Pancreas (tissue), 10 donors: ENCODE data around the gene PDE2A. TPM values are rescaled to one million over a fixed set of nuclear protein-coding genes. Genes with fewer than 3 reads are reported as not detected.
A peak's percentile ranks its signal among the peaks of the same experiment; 100 is the strongest.

Source experiments
- ATAC-seq, 4 donors: fragments of 200-7000 bp; cut with Tn5 transposase; one replicate each; pipeline versions ENCODE4 v1.8.0 to v1.9.1; 2020; ENCODE audit warnings: mild to moderate bottlenecking in 4 of 4, moderate library complexity in 4 of 4
- DNase-seq, 6 donors: peaks; one replicate each; pipeline ENCODE4 v3.0.0-alpha.2; 2020
- FAIRE-seq: peaks from 2 replicates; lab custom pipeline; 2012; peaks lifted over from hg19 to GRCh38; lab: Jason Lieb, UNC
- H3K27ac ChIP-seq, 4 donors: fragments of 200-600 bp; sonication (generic); 1 replicate in 3 of 4; 2 replicates in 1 of 4; pipeline versions ENCODE4 v1.5.0 to v1.8.0; 2020
- H3K27me3 ChIP-seq, 4 donors: fragments of 200-600 bp; one replicate each; pipeline ENCODE4 v1.8.0; 2021
- H3K36me3 ChIP-seq, 3 donors: fragments of 200-600 bp; sonication (generic) in 1 of 3; one replicate each; pipeline versions ENCODE4 v1.5.0 to v1.8.0; 2020 to 2021
- H3K4me1 ChIP-seq, 3 donors: fragments of 200-600 bp; one replicate each; pipeline ENCODE4 v1.8.0; 2021
- H3K4me3 ChIP-seq, 4 donors: fragments of 200-600 bp; sonication (generic) in 2 of 4; one replicate each; pipeline versions ENCODE4 v1.5.0 to v1.8.0; 2020 to 2021
- H3K9me3 ChIP-seq, 4 donors: fragments of 200-600 bp; one replicate each; pipeline ENCODE4 v1.8.0; 2021
- WGBS, 2 donors: extraction: QIAGEN DNeasy Blood & Tissue Kit; methylation state at CpG; one replicate each; pipeline ENCODE4 v1.1.7; 2013; 5-methylcytosine and 5-hydroxymethylcytosine counted together
- intact Hi-C, 3 donors: fragments of 100-400 bp; cut with DNase I; formaldehyde crosslinking; loops; one replicate each; pipeline versions ENCODE4 v1.11.1 to v1.14.2; 2022
- polyA plus RNA-seq, 2 donors: library from polyadenylated mRNA; stranded (reverse); fragments of 200-250 nt; gene quantifications; one replicate each; pipeline ENCODE4 v1.2.3, GENCODE V29; 2013
- total RNA-seq, 6 donors: library from RNA; stranded (reverse); fragmentation: NEBNext Ultra II Directional in 4 of 6; extraction: Animal tissue kit (Norgen Biotek cat#: 25700) in 4 of 6; gene quantifications; one replicate each; pipeline versions ENCODE4 v1.2.1 to v1.2.4, GENCODE V29; 2021 to 2023
- TF ChIP-seq, protein P1 (sequence below), 4 donors: fragments of 200-600 bp; sonication (generic) in 3 of 4; IDR thresholded peaks; one replicate each; pipeline versions ENCODE4 v1.5.0 to v1.8.0; 2021; ENCODE audit warnings: antibody characterized with exemption in 4 of 4
- donor health status: healthy with polysubstance abuse.
- donor health status: DM: no; HTN: no; CAD: no; lungs with moderate emphysema.
- donor health status: DM: no; HTN: no; CAD: no.
- donor health status: control.
- donor health status: control.
- donor health status: Bipolar disorder and iron deficiency.
- donor health status: DM: yes; HTN: yes; CAD: no.
- donor health status: DM: no; HTN: no; CAD: no.
- donor health status: DM: no; HTN: no; CAD: no.
- donor health status: DM: yes; HTN: yes; CAD: no.

Gene PDE2A
- total and polyA plus RNA-seq, 8 donors: 2.1 to 16.3 (median 4.1) TPM

DNA sequence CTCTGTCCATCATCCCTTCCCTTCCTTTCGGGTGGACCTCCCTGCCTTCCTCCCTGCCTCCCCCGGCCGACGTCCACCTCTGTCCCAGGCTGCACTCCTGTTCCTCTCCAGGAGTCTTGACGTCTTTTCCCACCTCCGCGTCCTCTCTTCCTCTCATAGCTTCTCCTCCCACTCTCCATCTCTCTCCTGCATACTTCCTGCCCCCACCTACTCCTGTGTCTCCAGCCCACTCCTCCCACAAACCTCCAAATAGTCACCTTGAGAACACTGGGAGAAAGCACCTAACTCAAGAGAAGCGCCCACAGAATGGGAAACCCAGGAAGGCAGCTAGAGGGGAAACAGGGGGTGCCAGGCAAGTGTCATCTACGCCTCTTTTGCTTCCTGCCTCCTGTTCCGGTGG is 60.8 kb downstream of the PDE2A start:
- WGBS, 2 donors: 59 to 80% methylated on average over 10 of the region's 10 CpGs
- Histone ChIP-seq H3K4me3 (no peak overlapping the region), H3K36me3 (no peaks in the 10 kb centered on the region), H3K27me3 (no peaks in the 10 kb centered on the region), H3K27ac (no peak overlapping the region), H3K4me1 (no peaks in the 10 kb centered on the region), H3K9me3 (no peaks in the 10 kb centered on the region)
- TF ChIP-seq, protein P1, sequence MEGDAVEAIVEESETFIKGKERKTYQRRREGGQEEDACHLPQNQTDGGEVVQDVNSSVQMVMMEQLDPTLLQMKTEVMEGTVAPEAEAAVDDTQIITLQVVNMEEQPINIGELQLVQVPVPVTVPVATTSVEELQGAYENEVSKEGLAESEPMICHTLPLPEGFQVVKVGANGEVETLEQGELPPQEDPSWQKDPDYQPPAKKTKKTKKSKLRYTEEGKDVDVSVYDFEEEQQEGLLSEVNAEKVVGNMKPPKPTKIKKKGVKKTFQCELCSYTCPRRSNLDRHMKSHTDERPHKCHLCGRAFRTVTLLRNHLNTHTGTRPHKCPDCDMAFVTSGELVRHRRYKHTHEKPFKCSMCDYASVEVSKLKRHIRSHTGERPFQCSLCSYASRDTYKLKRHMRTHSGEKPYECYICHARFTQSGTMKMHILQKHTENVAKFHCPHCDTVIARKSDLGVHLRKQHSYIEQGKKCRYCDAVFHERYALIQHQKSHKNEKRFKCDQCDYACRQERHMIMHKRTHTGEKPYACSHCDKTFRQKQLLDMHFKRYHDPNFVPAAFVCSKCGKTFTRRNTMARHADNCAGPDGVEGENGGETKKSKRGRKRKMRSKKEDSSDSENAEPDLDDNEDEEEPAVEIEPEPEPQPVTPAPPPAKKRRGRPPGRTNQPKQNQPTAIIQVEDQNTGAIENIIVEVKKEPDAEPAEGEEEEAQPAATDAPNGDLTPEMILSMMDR (IDR thresholded peaks at IDR 0.05): no peak
- DNase-seq: no peak
- FAIRE-seq: no peak
- intact Hi-C loops: no loop called here
- ATAC-seq: no peak

DNA sequence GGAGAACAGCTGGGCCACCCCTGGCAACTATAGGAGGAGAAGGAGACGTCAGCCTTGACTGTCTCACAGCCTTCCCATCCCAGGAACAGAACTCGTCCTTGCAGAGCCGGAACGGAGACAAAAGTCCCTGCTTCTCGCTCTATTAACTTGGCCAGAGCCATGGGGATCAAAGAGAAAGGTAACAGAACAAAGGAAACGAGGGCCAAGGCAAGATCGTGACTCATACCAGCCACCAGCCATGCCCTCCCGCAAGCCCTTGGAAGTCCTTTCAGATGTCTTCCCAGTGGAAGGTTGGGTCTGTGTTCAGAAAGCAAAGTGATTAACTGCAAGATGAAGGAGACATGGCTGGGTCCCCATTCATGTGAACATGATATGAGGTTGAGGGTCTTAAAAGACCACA is 64.7 kb downstream of the PDE2A start:
- DNase-seq (no peak), FAIRE-seq (no peak), ATAC-seq (no peak)
- intact Hi-C loops: no loop called here
- H3K4me1 ChIP-seq: no peaks in the 10 kb centered on the region
- H3K27ac ChIP-seq: no peak overlapping the region
- H3K9me3 ChIP-seq: no peaks in the 10 kb centered on the region
- TF ChIP-seq, protein P1 (IDR thresholded peaks at IDR 0.05): no peak
- no peaks in the 10 kb centered on the region for H3K27me3 ChIP-seq
- H3K36me3 ChIP-seq: no peaks in the 10 kb centered on the region
- WGBS, 2 donors: 54 to 69% methylated on average over 8 of the region's 8 CpGs
- no peak overlapping the region for H3K4me3 ChIP-seq

DNA sequence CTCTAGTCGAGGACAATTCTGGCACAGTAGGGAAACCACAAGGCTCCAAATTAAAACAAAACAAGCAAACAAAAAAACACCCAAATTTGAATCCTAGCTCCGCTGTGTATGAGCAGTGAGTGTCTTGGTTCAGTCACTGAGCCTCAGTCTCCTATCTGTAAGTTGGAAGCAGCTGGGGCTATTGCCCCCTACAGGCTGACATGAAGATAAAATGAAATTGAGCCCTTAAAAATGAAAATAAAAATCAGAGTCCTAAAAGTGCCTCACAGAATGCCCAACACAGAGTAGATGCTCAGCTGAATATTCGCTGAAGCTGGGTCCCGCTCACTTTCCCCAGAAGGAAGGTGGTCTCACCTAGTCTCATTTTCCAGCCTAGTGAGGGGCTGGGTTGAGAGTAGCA is 65.2 kb downstream of the PDE2A start:
- TF ChIP-seq, protein P1 (IDR thresholded peaks at IDR 0.05): peak in 2 of 4 donors; percentile 20 to 21
- ATAC-seq (peak in 1 of 4 donors; percentile 28), DNase-seq (no peak), FAIRE-seq (no peak)
- WGBS, 2 donors: 64 to 75% methylated on average over 4 of the region's 4 CpGs
- intact Hi-C loops: no loop called here
- H3K4me3 ChIP-seq: no peak overlapping the region
- H3K27me3 ChIP-seq: no peaks in the 10 kb centered on the region
- no peaks in the 10 kb centered on the region for H3K9me3 ChIP-seq
- no peaks in the 10 kb centered on the region for H3K4me1 ChIP-seq
- no peaks in the 10 kb centered on the region for H3K36me3 ChIP-seq
- H3K27ac ChIP-seq: no peak overlapping the region

DNA sequence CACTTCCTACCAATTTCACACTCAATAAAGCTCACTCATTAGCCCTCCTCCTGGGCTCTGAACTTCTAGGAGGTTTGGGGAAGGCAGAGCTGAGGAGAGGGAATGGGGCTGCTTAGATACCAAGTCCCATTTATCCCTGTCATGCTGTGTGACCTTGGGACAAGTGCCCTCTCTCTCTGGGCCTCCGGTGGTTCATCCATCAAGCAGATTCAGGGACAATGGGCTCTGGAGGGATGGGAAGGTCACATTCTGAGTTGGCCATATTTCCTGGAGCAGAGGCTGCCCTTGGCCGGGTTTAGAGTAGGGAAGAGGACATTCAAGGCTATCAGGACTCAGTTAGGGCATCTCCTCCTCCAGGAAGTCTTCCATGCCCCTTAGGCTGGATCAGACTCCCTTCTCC is 66.7 kb downstream of the PDE2A start:
- intact Hi-C loops: no loop called here
- no peak overlapping the region for H3K4me3 ChIP-seq
- H3K9me3 ChIP-seq: no peaks in the 10 kb centered on the region
- no peak for DNase-seq
- no peak overlapping the region for H3K27ac ChIP-seq
- H3K27me3 ChIP-seq: no peaks in the 10 kb centered on the region
- 29 to 33% methylated on average over 2 of the region's 2 CpGs for WGBS, 2 donors
- H3K36me3 ChIP-seq: no peaks in the 10 kb centered on the region
- no peak for FAIRE-seq
- no peak for ATAC-seq
- H3K4me1 ChIP-seq: no peaks in the 10 kb centered on the region
- TF ChIP-seq, protein P1 (IDR thresholded peaks at IDR 0.05): no peak

DNA sequence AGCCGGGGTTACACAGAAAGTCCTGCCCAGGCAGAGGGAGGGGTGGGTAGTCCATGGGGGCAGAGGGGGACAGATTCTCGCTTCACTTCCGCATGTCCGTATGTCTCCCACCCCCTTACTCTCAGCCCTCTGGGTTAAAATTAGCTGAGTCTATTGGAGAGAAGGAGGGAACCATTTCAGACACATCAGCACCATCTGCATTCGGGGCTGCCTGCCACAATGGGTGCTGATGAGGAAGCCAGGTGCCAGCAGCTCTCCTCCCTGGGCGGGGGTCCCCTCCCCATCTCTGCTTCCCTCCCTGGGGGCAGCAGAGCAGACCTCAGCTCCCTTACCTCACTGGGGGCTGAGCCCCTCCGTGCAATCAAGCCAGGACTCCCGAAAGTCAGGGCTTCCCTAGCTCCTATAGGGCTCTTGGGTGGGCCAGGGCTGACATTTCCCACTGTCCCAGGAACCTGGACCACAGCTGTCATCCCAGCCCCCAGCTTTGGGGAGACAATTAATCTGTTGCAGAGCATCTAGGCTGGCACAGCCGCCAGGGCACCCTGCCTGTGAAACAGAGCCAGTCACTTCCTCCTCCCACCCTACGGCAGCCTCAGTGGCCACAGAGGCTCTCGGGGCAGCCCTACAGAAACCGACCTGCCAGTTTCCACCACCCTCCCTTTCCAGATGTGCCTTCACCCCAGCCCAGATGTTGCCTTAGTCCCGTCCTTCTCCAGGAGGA is 67.3 kb downstream of the PDE2A start:
- Histone ChIP-seq H3K27me3 (no peaks in the 10 kb centered on the region), H3K9me3 (no peaks in the 10 kb centered on the region), H3K4me1 (no peaks in the 10 kb centered on the region), H3K27ac (no peak overlapping the region), H3K4me3 (no peak overlapping the region), H3K36me3 (no peaks in the 10 kb centered on the region)
- 65 to 74% methylated on average over 13 of the region's 13 CpGs for WGBS, 2 donors
- intact Hi-C loops: no loop called here
- TF ChIP-seq, protein P1 (IDR thresholded peaks at IDR 0.05): no peak
- FAIRE-seq (no peak), DNase-seq (no peak), ATAC-seq (no peak)
